Spinal cord (tissue), 10 donors: Measurements from ENCODE around the gene GABRA4. TPM values are rescaled to one million over a fixed set of nuclear protein-coding genes. Genes with fewer than 3 reads are reported as not detected.

Experiments
- DNase-seq, 6 donors: peaks; one replicate each; pipeline versions ENCODE4 v3.0.0 to v3.0.0-alpha.2; 2013 to 2015; ENCODE audit warnings: low spot score in 6 of 6, low read depth in 4 of 6
- H3K27ac ChIP-seq: one replicate; pipeline ENCODE4 v1.5.1; 2013; ENCODE audit warnings: low read depth, low read length, control low read depth
- H3K27me3 ChIP-seq: one replicate; pipeline ENCODE4 v1.6.1; 2013; ENCODE audit warnings: low read length; ENCODE audit not compliant: control insufficient read depth, insufficient read depth
- H3K36me3 ChIP-seq: one replicate; pipeline ENCODE4 v1.6.1; 2013; ENCODE audit warnings: low read length; ENCODE audit not compliant: control insufficient read depth, insufficient read depth
- H3K4me1 ChIP-seq: one replicate; pipeline ENCODE4 v1.6.1; 2013; ENCODE audit warnings: low read length; ENCODE audit not compliant: control insufficient read depth, insufficient read depth
- H3K4me3 ChIP-seq: one replicate; pipeline ENCODE4 v1.5.1; 2013; ENCODE audit warnings: low read depth, low read length, control low read depth
- H3K9me3 ChIP-seq: one replicate; pipeline ENCODE4 v1.6.1; 2013; ENCODE audit warnings: low read length; ENCODE audit not compliant: control insufficient read depth, insufficient read depth
- WGBS: methylation state at CpG from one replicate; pipeline ENCODE4 v1.1.5; 2013; ENCODE audit warnings: missing lambda C conversion rate; ENCODE audit not compliant: insufficient coverage; 5-methylcytosine and 5-hydroxymethylcytosine counted together
- polyA plus RNA-seq, 2 donors: library from polyadenylated mRNA; unstranded; fragments of 120-200 nt; gene quantifications; one replicate each; pipeline ENCODE4 v1.2.1, GENCODE V29; 2013; ENCODE audit not compliant: insufficient read length in 2 of 2
- total RNA-seq, 2 donors: library from RNA; depleted of rRNA in 1 of 2; stranded (reverse); fragments of 120-200 nt in 1 of 2; fragments of >200 nt in 1 of 2; gene quantifications; one replicate each; pipeline versions ENCODE4 v1.2.3 to v1.2.4, GENCODE V29; 2013 to 2014
- donor health status: healthy.

GABRA4 gene
- total and polyA plus RNA-seq, 4 donors: 1.3 to 8.1 (median 2.0) TPM

GRCh38 chr4:46945062-46945461, 48.3 kb downstream of the GABRA4 start:
- Histone ChIP-seq H3K4me3 (no peak overlapping the region), H3K9me3 (no peaks in the 10 kb centered on the region), H3K4me1 (no peaks in the 10 kb centered on the region), H3K27ac (no peak overlapping the region), H3K36me3 (no peaks in the 10 kb centered on the region), H3K27me3 (no peaks in the 10 kb centered on the region)
- peak in 1 of 6 donors; percentile 17 for DNase-seq

GRCh38 chr4:46944345-46944744, 49.0 kb downstream of the GABRA4 start:
- Histone ChIP-seq H3K27ac (no peak overlapping the region), H3K4me3 (no peak overlapping the region), H3K27me3 (no peaks in the 10 kb centered on the region), H3K36me3 (no peaks in the 10 kb centered on the region), H3K4me1 (no peaks in the 10 kb centered on the region), H3K9me3 (no peaks in the 10 kb centered on the region)
- WGBS: 100% methylated on average over 1 of the region's 1 CpG
- no peak for DNase-seq

- no peak overlapping the region for H3K27ac ChIP-seq
- no peak for DNase-seq
- no peaks in the 10 kb centered on the region for H3K27me3 ChIP-seq
- no CpG with 5 or more reads among the region's 1 CpG for WGBS
- no peaks in the 10 kb centered on the region for H3K4me1 ChIP-seq
- H3K36me3 ChIP-seq: no peaks in the 10 kb centered on the region
- no peak overlapping the region for H3K4me3 ChIP-seq
- no peaks in the 10 kb centered on the region for H3K9me3 ChIP-seq
Measured at GRCh38 chr4:46937493-46937892, 55.9 kb downstream of the GABRA4 start.

- Histone ChIP-seq H3K4me1 (no peaks in the 10 kb centered on the region), H3K9me3 (no peaks in the 10 kb centered on the region), H3K36me3 (no peaks in the 10 kb centered on the region), H3K27ac (no peak overlapping the region), H3K27me3 (no peaks in the 10 kb centered on the region), H3K4me3 (no peak overlapping the region)
- no CpG with 5 or more reads among the region's 2 CpGs for WGBS
- no peak for DNase-seq
Measured at GRCh38 chr4:46934726-46935125, 58.7 kb downstream of the GABRA4 start.

GRCh38 chr4:46933686-46934085, 59.7 kb downstream of the GABRA4 start:
- WGBS: no CpG with 5 or more reads among the region's 3 CpGs
- Histone ChIP-seq H3K4me3 (no peak overlapping the region), H3K9me3 (no peaks in the 10 kb centered on the region)

GRCh38 chr4:46931981-46932380, 61.4 kb downstream of the GABRA4 start:
- WGBS: no CpG with 5 or more reads among the region's 3 CpGs
- DNase-seq: peak in 2 of 6 donors; percentile 43 to 47
- Histone ChIP-seq H3K4me1 (no peaks in the 10 kb centered on the region), H3K4me3 (no peak overlapping the region), H3K27me3 (no peaks in the 10 kb centered on the region), H3K36me3 (no peaks in the 10 kb centered on the region), H3K27ac (no peak overlapping the region), H3K9me3 (no peaks in the 10 kb centered on the region)

More at GRCh38 chr4:46933686-46934085, 59.7 kb downstream of the GABRA4 start:
- Histone ChIP-seq H3K27me3 (no peaks in the 10 kb centered on the region), H3K4me1 (no peaks in the 10 kb centered on the region), H3K27ac (no peak overlapping the region), H3K36me3 (no peaks in the 10 kb centered on the region)
- no peak for DNase-seq

- Histone ChIP-seq H3K9me3 (no peaks in the 10 kb centered on the region), H3K4me3 (no peak overlapping the region), H3K4me1 (no peaks in the 10 kb centered on the region), H3K36me3 (no peaks in the 10 kb centered on the region), H3K27me3 (no peaks in the 10 kb centered on the region), H3K27ac (no peak overlapping the region)
- DNase-seq: no peak
- WGBS: no CpG with 5 or more reads among the region's 3 CpGs
Measured at GRCh38 chr4:46930891-46931290, 62.5 kb downstream of the GABRA4 start.

GRCh38 chr4:46927201-46927600, 66.2 kb downstream of the GABRA4 start:
- H3K36me3 ChIP-seq: no peaks in the 10 kb centered on the region

GRCh38 chr4:46924789-46925529, 68.4 kb downstream of the GABRA4 start:
- Histone ChIP-seq H3K36me3 (no peaks in the 10 kb centered on the region), H3K4me3 (no peak overlapping the region), H3K27ac (no peak overlapping the region), H3K27me3 (no peaks in the 10 kb centered on the region), H3K9me3 (no peaks in the 10 kb centered on the region), H3K4me1 (no peaks in the 10 kb centered on the region)
- no peak for DNase-seq

More at GRCh38 chr4:46927201-46927600, 66.2 kb downstream of the GABRA4 start:
- H3K9me3 ChIP-seq: no peaks in the 10 kb centered on the region
- no peak for DNase-seq
- H3K27me3 ChIP-seq: no peaks in the 10 kb centered on the region
- no peaks in the 10 kb centered on the region for H3K4me1 ChIP-seq
- no peak overlapping the region for H3K27ac ChIP-seq
- H3K4me3 ChIP-seq: no peak overlapping the region

GRCh38 chr4:46922205-46922604, 71.2 kb downstream of the GABRA4 start:
- Histone ChIP-seq H3K27ac (no peak overlapping the region), H3K4me3 (no peak overlapping the region), H3K36me3 (no peaks in the 10 kb centered on the region), H3K9me3 (no peaks in the 10 kb centered on the region), H3K4me1 (no peaks in the 10 kb centered on the region), H3K27me3 (no peaks in the 10 kb centered on the region)
- WGBS: no CpG with 5 or more reads among the region's 3 CpGs
- no peak for DNase-seq
